Renal cortex interstitium (tissue), 11 donors: ENCODE measurements around the gene ZC3H18. TPM values are rescaled to one million over a fixed set of nuclear protein-coding genes. Genes with fewer than 3 reads are reported as not detected.
"Not testable (repeated sequence)": the region's sequence is repeated elsewhere in the genome, so short reads cannot be mapped to it uniquely, and the experiment has no call there.

Experiments used
- DNase-seq, 11 donors: peaks; one replicate each; pipeline ENCODE4 v3.0.0-alpha.2; 2013; ENCODE audit warnings: low read depth in 9 of 11, low spot score in 4 of 11; ENCODE audit errors: extremely low read depth in 1 of 11
- polyA plus RNA-seq, 3 donors: library from polyadenylated mRNA; unstranded; fragments of 120-200 nt; gene quantifications; one replicate each; pipeline ENCODE4 v1.2.1, GENCODE V29; 2013; ENCODE audit not compliant: insufficient read length in 3 of 3

The ZC3H18 gene
- polyA plus RNA-seq, 3 donors = 35.8 to 43.3 (median 40.5) TPM

GRCh38 chr16:88593489-88593888 lies 23.3 kb downstream of the ZC3H18 start:
- no peak for DNase-seq

- DNase-seq = no peak
Observed at GRCh38 chr16:88593910-88594309, 23.7 kb downstream of the ZC3H18 start.

- no peak for DNase-seq
Observed at GRCh38 chr16:88595101-88595500, 24.9 kb downstream of the ZC3H18 start.

GRCh38 chr16:88595921-88596320 lies 25.7 kb downstream of the ZC3H18 start:
- DNase-seq = no peak

GRCh38 chr16:88596483-88596882 lies 26.3 kb downstream of the ZC3H18 start:
- DNase-seq = no peak

GRCh38 chr16:88597856-88598491 lies 27.8 kb downstream of the ZC3H18 start:
- DNase-seq = no peak

GRCh38 chr16:88599092-88599733 lies 29.0 kb downstream of the ZC3H18 start:
- DNase-seq = peak in 2 of 11 donors; percentile 12 to 28

GRCh38 chr16:88599825-88600538 lies 29.8 kb downstream of the ZC3H18 start:
- no peak for DNase-seq

GRCh38 chr16:88600539-88600896 lies 30.3 kb downstream of the ZC3H18 start:
- no peak for DNase-seq

GRCh38 chr16:88601313-88602036 lies 31.3 kb downstream of the ZC3H18 start:
- no peak for DNase-seq

- DNase-seq = no peak
Observed at GRCh38 chr16:88602091-88602490, 31.9 kb downstream of the ZC3H18 start.

GRCh38 chr16:88605186-88606147 lies 35.3 kb downstream of the ZC3H18 start:
- DNase-seq = no peak

GRCh38 chr16:88606148-88606757 lies 36.0 kb downstream of the ZC3H18 start:
- no peak for DNase-seq

GRCh38 chr16:88608076-88608475 lies 37.9 kb downstream of the ZC3H18 start:
- DNase-seq = no peak

- not testable (repeated sequence) for DNase-seq
Observed at GRCh38 chr16:88609426-88609825, 39.2 kb downstream of the ZC3H18 start.

GRCh38 chr16:88610080-88610479 lies 39.9 kb downstream of the ZC3H18 start:
- DNase-seq = no peak

GRCh38 chr16:88610909-88611812 lies 41.0 kb downstream of the ZC3H18 start:
- DNase-seq = peak in 5 of 11 donors; percentile 49 to 74 (median 60)
